Measurements from ENCODE around the gene TNS1. TPM values are rescaled to one million over a fixed set of nuclear protein-coding genes. Genes with fewer than 3 reads are reported as not detected.
A peak's percentile ranks its signal among the peaks of the same experiment; 100 is the strongest.

Gene TNS1
- total RNA-seq, 1 donor from 2014 or later = 54.5 TPM

- no peaks in the 10 kb centered on the region for H3K36me3 ChIP-seq (ENCODE audit: control insufficient read depth, insufficient read depth, low read length)
- peaks cover 5% of the 10 kb centered on the region for H3K27me3 ChIP-seq (ENCODE audit: control insufficient read depth, insufficient read depth, low read length)
- no peak for DNase-seq (ENCODE audit: low read depth)
- no peak overlapping the region for H3K4me3 ChIP-seq (ENCODE audit: low read depth, low read length)
- TF ChIP-seq CTCF (IDR thresholded peaks at IDR 0.05; ENCODE audit: insufficient read depth, low read length, poor library complexity, severe bottlenecking) = no peak
Observed at GRCh38 chr2:218043100-218043499, 40.3 kb upstream of the TNS1 start.

- TF ChIP-seq CTCF (IDR thresholded peaks at IDR 0.05; ENCODE audit: insufficient read depth, low read length, poor library complexity, severe bottlenecking) = no peak
- no peak for DNase-seq (ENCODE audit: low read depth)
- Histone ChIP-seq H3K4me3 (ENCODE audit: low read depth, low read length) (no peak overlapping the region), H3K27me3 (ENCODE audit: control insufficient read depth, insufficient read depth, low read length) (peaks cover 5% of the 10 kb centered on the region), H3K36me3 (ENCODE audit: control insufficient read depth, insufficient read depth, low read length) (no peaks in the 10 kb centered on the region)
Observed at GRCh38 chr2:218041302-218042168, 38.7 kb upstream of the TNS1 start.

- H3K36me3 ChIP-seq (ENCODE audit: control insufficient read depth, insufficient read depth, low read length) = no peaks in the 10 kb centered on the region
- TF ChIP-seq CTCF (IDR thresholded peaks at IDR 0.05; ENCODE audit: insufficient read depth, low read length, poor library complexity, severe bottlenecking) = no peak
- no peak overlapping the region for H3K4me3 ChIP-seq (ENCODE audit: low read depth, low read length)
- H3K27me3 ChIP-seq (ENCODE audit: control insufficient read depth, insufficient read depth, low read length) = peaks cover 5% of the 10 kb centered on the region
- DNase-seq (ENCODE audit: low read depth) = no peak
Observed at GRCh38 chr2:218040883-218041282, 38.1 kb upstream of the TNS1 start.

GRCh38 chr2:218039171-218039570 lies 36.4 kb upstream of the TNS1 start:
- peak; percentile 75 for DNase-seq (ENCODE audit: low read depth)
- Histone ChIP-seq H3K27me3 (ENCODE audit: control insufficient read depth, insufficient read depth, low read length) (peaks cover 13% of the 10 kb centered on the region), H3K36me3 (ENCODE audit: control insufficient read depth, insufficient read depth, low read length) (no peaks in the 10 kb centered on the region), H3K4me3 (ENCODE audit: low read depth, low read length) (no peak overlapping the region)
- no peak for TF ChIP-seq CTCF (IDR thresholded peaks at IDR 0.05; ENCODE audit: insufficient read depth, low read length, poor library complexity, severe bottlenecking)

GRCh38 chr2:218036371-218036770 lies 33.6 kb upstream of the TNS1 start:
- DNase-seq (ENCODE audit: low read depth) = no peak
- peaks cover 36% of the 10 kb centered on the region for H3K27me3 ChIP-seq (ENCODE audit: control insufficient read depth, insufficient read depth, low read length)
- no peaks in the 10 kb centered on the region for H3K36me3 ChIP-seq (ENCODE audit: control insufficient read depth, insufficient read depth, low read length)
- TF ChIP-seq CTCF (IDR thresholded peaks at IDR 0.05; ENCODE audit: insufficient read depth, low read length, poor library complexity, severe bottlenecking) = no peak
- H3K4me3 ChIP-seq (ENCODE audit: low read depth, low read length) = no peak overlapping the region

Data from kidney epithelial cell (primary cell).